Activated CD4-positive, CD25-positive, alpha-beta regulatory T cell treated with anti-CD3 and anti-CD28 coated beads, Interleukin-2, amount 50 U/mL, for 72 hours (primary cell): ENCODE results near the gene APOBEC3A.
"Not testable (repeated sequence)": the region's sequence is repeated elsewhere in the genome, so short reads cannot be mapped to it uniquely, and the experiment has no call there.

Experiments used
- DNase-seq: peaks from one replicate; pipeline ENCODE4 v3.0.0; 2021

Gene APOBEC3A

GRCh38 chr22:38960673-38961072 is 3.3 kb downstream of the APOBEC3A start:
- not testable (repeated sequence) for DNase-seq

GRCh38 chr22:38963291-38963738 is 5.9 kb downstream of the APOBEC3A start:
- DNase-seq, result not testable (repeated sequence)

GRCh38 chr22:38963872-38964271 is 6.5 kb downstream of the APOBEC3A start:
- no peak for DNase-seq

- no peak for DNase-seq
Observed at GRCh38 chr22:38964306-38964705, 6.9 kb downstream of the APOBEC3A start.

- DNase-seq, result no peak
Observed at GRCh38 chr22:38964989-38965388, 7.6 kb downstream of the APOBEC3A start.

GRCh38 chr22:38965614-38966379 is 8.4 kb downstream of the APOBEC3A start:
- no peak for DNase-seq

GRCh38 chr22:38966380-38966702 is 8.9 kb downstream of the APOBEC3A start:
- no peak for DNase-seq

GRCh38 chr22:38966942-38967341 is 9.5 kb downstream of the APOBEC3A start:
- DNase-seq, result no peak

- no peak for DNase-seq
Observed at GRCh38 chr22:38967451-38968450, 10.3 kb downstream of the APOBEC3A start.

- DNase-seq, result no peak
Observed at GRCh38 chr22:38968801-38969200, 11.4 kb downstream of the APOBEC3A start.

- no peak for DNase-seq
Observed at GRCh38 chr22:38970551-38970950, 13.1 kb downstream of the APOBEC3A start.

- DNase-seq, result no peak
Observed at GRCh38 chr22:38971202-38971601, 13.8 kb downstream of the APOBEC3A start.

GRCh38 chr22:38971791-38972190 is 14.4 kb downstream of the APOBEC3A start:
- no peak for DNase-seq

GRCh38 chr22:38972558-38972957 is 15.1 kb downstream of the APOBEC3A start:
- no peak for DNase-seq

- peak; percentile 60 for DNase-seq
Observed at GRCh38 chr22:38973289-38974169, 16.1 kb downstream of the APOBEC3A start.

- no peak for DNase-seq
Observed at GRCh38 chr22:38974170-38974825, 16.9 kb downstream of the APOBEC3A start.

GRCh38 chr22:38974826-38975175 is 17.4 kb downstream of the APOBEC3A start:
- DNase-seq, result no peak

GRCh38 chr22:38977289-38977688 is 19.9 kb downstream of the APOBEC3A start:
- DNase-seq, result not testable (repeated sequence)

GRCh38 chr22:38980587-38980986 is 23.2 kb downstream of the APOBEC3A start:
- not testable (repeated sequence) for DNase-seq

- DNase-seq, result no peak
Observed at GRCh38 chr22:38981005-38981991, 23.9 kb downstream of the APOBEC3A start.
